Fibroblast of villous mesenchyme (primary cell): ENCODE measurements around the gene GTF2F1. TPM values are rescaled to one million over a fixed set of nuclear protein-coding genes. Genes with fewer than 3 reads are reported as not detected.
A peak's percentile ranks its signal among the peaks of the same experiment; 100 is the strongest.
"Not testable (repeated sequence)": the region's sequence is repeated elsewhere in the genome, so short reads cannot be mapped to it uniquely, and the experiment has no call there.

Experiments
- DNase-seq: peaks from one replicate; pipeline ENCODE4 v3.0.0-alpha.2; 2010; ENCODE audit warnings: low read depth
- H3K4me3 ChIP-seq: 2 replicates; pipeline ENCODE4 v1.5.1; 2011; ENCODE audit warnings: low read depth, mild to moderate bottlenecking, low read length
- CTCF ChIP-seq: IDR thresholded peaks from 2 replicates; pipeline ENCODE4 v1.5.1; 2012; ENCODE audit warnings: low read depth, mild to moderate bottlenecking, low read length; ENCODE audit not compliant: insufficient read depth
- total RNA-seq: library from RNA; depleted of rRNA; stranded (reverse); fragments of >200 nt; gene quantifications from 2 replicates; pipeline ENCODE4 v1.2.3, GENCODE V29; 2012

GTF2F1 gene
- total RNA-seq, 1 donor: 42.7 TPM

- H3K4me3 ChIP-seq: no peak overlapping the region
- no peak for DNase-seq
- no peak for TF ChIP-seq CTCF
Measured at GRCh38 chr19:6431891-6432290, 38.9 kb upstream of the GTF2F1 start.

GRCh38 chr19:6429419-6430221 is 36.7 kb upstream of the GTF2F1 start:
- no peak overlapping the region for H3K4me3 ChIP-seq
- DNase-seq: no peak
- no peak for TF ChIP-seq CTCF

- not testable (repeated sequence) for H3K4me3 ChIP-seq, DNase-seq
Measured at GRCh38 chr19:6428692-6429418, 35.9 kb upstream of the GTF2F1 start.

GRCh38 chr19:6427131-6427530 is 34.2 kb upstream of the GTF2F1 start:
- TF ChIP-seq CTCF: no peak
- DNase-seq: no peak
- no peak overlapping the region for H3K4me3 ChIP-seq

GRCh38 chr19:6425732-6426620 is 33.0 kb upstream of the GTF2F1 start:
- peak; percentile 2 for TF ChIP-seq CTCF
- no peak for DNase-seq
- peak overlapping the region; percentile 12 for H3K4me3 ChIP-seq

- H3K4me3 ChIP-seq: peak overlapping the region; percentile 12
- no peak for TF ChIP-seq CTCF
- DNase-seq: peak; percentile 100
Measured at GRCh38 chr19:6424939-6425731, 32.2 kb upstream of the GTF2F1 start.
